Keratinocyte (primary cell): ENCODE data around the gene TTC28. TPM values are rescaled to one million over a fixed set of nuclear protein-coding genes. Genes with fewer than 3 reads are reported as not detected.

Source experiments
- DNase-seq: peaks from one replicate; pipeline ENCODE4 v3.0.0-alpha.2; 2011; ENCODE audit warnings: low read depth, missing footprints, low spot score
- FAIRE-seq: peaks from 2 replicates; lab custom pipeline; 2011; peaks lifted over from hg19 to GRCh38; lab: Jason Lieb, UNC
- H2AFZ ChIP-seq: 2 replicates; pipeline ENCODE4 v1.6.0; 2012; ENCODE audit warnings: low read length, control low read depth, inconsistent platforms; ENCODE audit not compliant: control insufficient read depth
- H3K27ac ChIP-seq: 2 replicates; pipeline ENCODE4 v1.5.1; 2011; ENCODE audit warnings: low read length; ENCODE audit not compliant: control insufficient read depth, insufficient read depth
- H3K27me3 ChIP-seq: 3 replicates; pipeline ENCODE4 v1.6.0; 2011; ENCODE audit warnings: low read length; ENCODE audit not compliant: control insufficient read depth, insufficient read depth; ENCODE audit errors: extremely low read depth
- H3K36me3 ChIP-seq, 2 experiments: 2 replicates in 1 of 2; 3 replicates in 1 of 2; pipeline ENCODE4 v1.5.1; 2011; ENCODE audit warnings: low read length in 2 of 2, mild to moderate bottlenecking in 1 of 2; ENCODE audit not compliant: control insufficient read depth in 2 of 2, insufficient read depth in 2 of 2; ENCODE audit errors: extremely low read depth in 1 of 2
- H3K4me1 ChIP-seq: 3 replicates; pipeline ENCODE4 v1.5.1; 2011; ENCODE audit warnings: low read length; ENCODE audit not compliant: control insufficient read depth, insufficient read depth; ENCODE audit errors: extremely low read depth
- H3K4me2 ChIP-seq: 3 replicates; pipeline ENCODE4 v1.6.0; 2011; ENCODE audit warnings: low read depth, low read length; ENCODE audit not compliant: control insufficient read depth, insufficient read depth; ENCODE audit errors: extremely low read depth
- H3K4me3 ChIP-seq, 3 experiments: fragments of 200-600 bp in 1 of 3; sonication (generic) in 1 of 3; 2 replicates in 2 of 3; 3 replicates in 1 of 3; pipeline ENCODE4 v1.5.1; 2011 to 2016; ENCODE audit warnings: low read length in 3 of 3, mild to moderate bottlenecking in 3 of 3, control low read depth in 2 of 3, inconsistent platforms in 1 of 3, low read depth in 1 of 3, mixed read lengths in 1 of 3, mixed run types in 1 of 3, moderate library complexity in 1 of 3; ENCODE audit not compliant: control insufficient read depth in 2 of 3, insufficient read depth in 2 of 3; ENCODE audit errors: extremely low read depth in 1 of 3
- H3K79me2 ChIP-seq: 2 replicates; pipeline ENCODE4 v1.6.0; 2012; ENCODE audit warnings: low read length; ENCODE audit not compliant: control insufficient read depth, insufficient read depth
- H3K9ac ChIP-seq: 3 replicates; pipeline ENCODE4 v1.6.0; 2011; ENCODE audit warnings: low read length; ENCODE audit not compliant: control insufficient read depth, insufficient read depth; ENCODE audit errors: extremely low read depth
- H3K9me1 ChIP-seq: 3 replicates; pipeline ENCODE4 v1.6.0; 2011; ENCODE audit warnings: low read length; ENCODE audit not compliant: control insufficient read depth, insufficient read depth; ENCODE audit errors: extremely low read depth
- H3K9me3 ChIP-seq: 2 replicates; pipeline ENCODE4 v1.5.1; 2012; ENCODE audit warnings: low read depth, low read length; ENCODE audit not compliant: control insufficient read depth
- H4K20me1 ChIP-seq: 3 replicates; pipeline ENCODE4 v1.6.0; 2011; ENCODE audit warnings: low read length; ENCODE audit not compliant: control insufficient read depth, insufficient read depth; ENCODE audit errors: extremely low read depth
- EZH2 ChIP-seq: IDR thresholded peaks from one replicate; pipeline ENCODE4 v1.6.1; 2012; ENCODE audit warnings: inconsistent platforms, mild to moderate bottlenecking, low read length, moderate library complexity
- dilution Hi-C: fragments of 300-500 bp; cut with MboI; formaldehyde crosslinking; loops from one replicate; pipeline ENCODE4 v1.7.0; 2020; ENCODE audit warnings: low sequenced_read_pairs; ENCODE audit not compliant: extremely low pct_ligation_motif_present
- polyA plus RNA-seq, 5 experiments: library from polyadenylated mRNA; depleted of rRNA in 3 of 5; stranded (reverse) in 3 of 5; stranded (forward) in 1 of 5; unstranded in 1 of 5; fragments of >200 nt; gene quantifications; 1 replicate in 1 of 5; 2 replicates in 3 of 5; 3 replicates in 1 of 5; pipeline versions ENCODE4 v1.2.1 to v1.2.3, GENCODE V29; 2011 to 2012; ENCODE audit warnings: missing spikeins in 2 of 5, low read depth in 1 of 5, low replicate concordance in 1 of 5
- TF ChIP-seq, protein P1 (sequence below), 3 experiments: IDR thresholded peaks in 1 of 3; conservative IDR thresholded peaks in 1 of 3; optimal IDR thresholded peaks in 1 of 3; 2 replicates in 2 of 3; 3 replicates in 1 of 3; pipeline versions ENCODE3 to v1.5.1; 2011; ENCODE audit warnings: low read length in 3 of 3, mild to moderate bottlenecking in 3 of 3, moderate library complexity in 2 of 3, control low read depth in 1 of 3, inconsistent platforms in 1 of 3; ENCODE audit not compliant: insufficient read depth in 2 of 3; ENCODE audit errors: extremely low read depth in 1 of 3

The TTC28 gene
- polyA plus RNA-seq, 1 donor (not counting 4 experiments of a cell fraction or from before 2014, with no cell fraction given) = 0.66 TPM

DNA sequence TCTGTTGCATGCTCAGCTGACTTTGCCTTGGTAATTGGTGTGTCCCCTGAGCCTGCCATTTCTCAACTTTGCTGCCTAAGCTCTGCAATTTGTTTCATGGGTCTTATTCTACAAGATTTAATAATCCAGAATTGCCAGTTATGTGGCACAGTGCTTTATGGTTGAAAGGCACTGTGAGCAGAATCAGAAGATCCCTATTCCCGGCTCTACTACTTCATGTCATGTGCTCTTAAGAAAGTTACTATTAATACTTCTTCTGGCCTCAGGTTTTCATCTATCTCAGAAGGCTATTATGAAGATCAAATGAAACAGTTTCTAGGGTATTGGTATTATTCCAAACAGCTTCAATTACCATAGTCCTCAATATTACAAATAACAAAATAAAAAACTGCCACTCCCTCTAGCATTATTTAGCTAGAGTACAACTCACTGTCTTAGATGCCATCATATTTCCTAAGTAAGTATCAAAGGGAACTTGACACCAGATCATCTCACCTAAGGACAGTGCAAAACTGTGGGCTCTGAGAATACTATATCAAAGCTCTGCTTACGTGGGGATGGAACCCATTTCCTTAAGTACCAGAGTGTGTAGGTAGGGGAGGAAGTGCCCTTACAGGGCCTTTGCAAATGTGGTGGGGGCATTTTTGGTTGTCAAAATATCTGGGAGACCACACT, 560.5 kb downstream of the TTC28 start:
- Histone ChIP-seq H4K20me1 (no peaks in the 10 kb centered on the region), H3K4me1 (peaks cover 31% of the 10 kb centered on the region), H3K36me3 (no peaks in the 10 kb centered on the region), H3K4me3 (no peak overlapping the region), H3K9ac (no peak overlapping the region), H2AFZ (no peak overlapping the region), H3K27me3 (no peaks in the 10 kb centered on the region), H3K79me2 (no peaks in the 10 kb centered on the region), H3K4me2 (no peak overlapping the region), H3K9me3 (no peaks in the 10 kb centered on the region), H3K9me1 (no peaks in the 10 kb centered on the region), H3K27ac (no peak overlapping the region)
- DNase-seq = no peak
- dilution Hi-C loops = no loop called here
- no peak for TF ChIP-seq EZH2
- TF ChIP-seq, protein P1, sequence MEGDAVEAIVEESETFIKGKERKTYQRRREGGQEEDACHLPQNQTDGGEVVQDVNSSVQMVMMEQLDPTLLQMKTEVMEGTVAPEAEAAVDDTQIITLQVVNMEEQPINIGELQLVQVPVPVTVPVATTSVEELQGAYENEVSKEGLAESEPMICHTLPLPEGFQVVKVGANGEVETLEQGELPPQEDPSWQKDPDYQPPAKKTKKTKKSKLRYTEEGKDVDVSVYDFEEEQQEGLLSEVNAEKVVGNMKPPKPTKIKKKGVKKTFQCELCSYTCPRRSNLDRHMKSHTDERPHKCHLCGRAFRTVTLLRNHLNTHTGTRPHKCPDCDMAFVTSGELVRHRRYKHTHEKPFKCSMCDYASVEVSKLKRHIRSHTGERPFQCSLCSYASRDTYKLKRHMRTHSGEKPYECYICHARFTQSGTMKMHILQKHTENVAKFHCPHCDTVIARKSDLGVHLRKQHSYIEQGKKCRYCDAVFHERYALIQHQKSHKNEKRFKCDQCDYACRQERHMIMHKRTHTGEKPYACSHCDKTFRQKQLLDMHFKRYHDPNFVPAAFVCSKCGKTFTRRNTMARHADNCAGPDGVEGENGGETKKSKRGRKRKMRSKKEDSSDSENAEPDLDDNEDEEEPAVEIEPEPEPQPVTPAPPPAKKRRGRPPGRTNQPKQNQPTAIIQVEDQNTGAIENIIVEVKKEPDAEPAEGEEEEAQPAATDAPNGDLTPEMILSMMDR (optimal IDR thresholded peaks at IDR 0.05 in 1 of 3, IDR thresholded peaks at IDR 0.05 in 1 of 3, conservative IDR thresholded peaks at IDR 0.05 in 1 of 3; ENCODE audit: extremely low read depth in 1 of 3, insufficient read depth in 2 of 3, low read length in 3 of 3) = no peak
- peak; percentile 34 for FAIRE-seq

DNA sequence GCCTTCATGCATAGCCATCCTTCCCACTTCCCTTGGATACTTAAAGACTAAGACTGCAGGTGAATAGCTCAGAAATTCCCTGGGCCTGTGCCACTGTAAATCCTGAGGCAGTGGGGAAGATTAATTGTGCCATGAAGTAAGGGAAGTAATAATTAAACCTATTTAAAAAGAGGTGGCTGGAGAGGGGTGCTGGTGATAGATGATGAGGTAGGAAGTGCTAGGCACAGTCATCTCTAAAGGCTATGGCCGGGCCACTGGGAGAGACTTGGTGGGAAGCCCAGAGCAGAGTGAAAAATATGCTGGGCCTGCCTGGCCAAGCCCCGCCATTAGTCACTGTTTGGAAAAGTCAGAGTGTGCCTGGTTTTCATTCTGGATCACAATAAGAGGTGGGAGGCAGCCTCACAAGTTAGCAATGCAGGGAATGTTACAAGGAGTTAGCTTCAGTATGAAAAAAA, 563.4 kb downstream of the TTC28 start:
- Histone ChIP-seq H3K4me1 (peaks cover 37% of the 10 kb centered on the region), H4K20me1 (no peaks in the 10 kb centered on the region), H3K27me3 (no peaks in the 10 kb centered on the region), H3K9me1 (no peaks in the 10 kb centered on the region), H3K9me3 (no peaks in the 10 kb centered on the region), H3K4me2 (peak overlapping the region; percentile 78), H3K4me3 (peak overlapping the region in 2 of 3 experiments; percentile 21 to 31), H2AFZ (peak overlapping the region; percentile 12), H3K27ac (peak overlapping the region; percentile 88), H3K79me2 (no peaks in the 10 kb centered on the region), H3K36me3 (no peaks in the 10 kb centered on the region), H3K9ac (peak overlapping the region; percentile 59)
- FAIRE-seq (peak; percentile 90), DNase-seq (peak; percentile 57)
- dilution Hi-C loops = no loop called here
- TF ChIP-seq, protein P1 (optimal IDR thresholded peaks at IDR 0.05 in 1 of 3, IDR thresholded peaks at IDR 0.05 in 1 of 3, conservative IDR thresholded peaks at IDR 0.05 in 1 of 3; ENCODE audit: extremely low read depth in 1 of 3, insufficient read depth in 2 of 3, low read length in 3 of 3) = no peak
- TF ChIP-seq EZH2 = no peak
